ENCODE data around the gene ITGA11.

The ITGA11 gene

DNA sequence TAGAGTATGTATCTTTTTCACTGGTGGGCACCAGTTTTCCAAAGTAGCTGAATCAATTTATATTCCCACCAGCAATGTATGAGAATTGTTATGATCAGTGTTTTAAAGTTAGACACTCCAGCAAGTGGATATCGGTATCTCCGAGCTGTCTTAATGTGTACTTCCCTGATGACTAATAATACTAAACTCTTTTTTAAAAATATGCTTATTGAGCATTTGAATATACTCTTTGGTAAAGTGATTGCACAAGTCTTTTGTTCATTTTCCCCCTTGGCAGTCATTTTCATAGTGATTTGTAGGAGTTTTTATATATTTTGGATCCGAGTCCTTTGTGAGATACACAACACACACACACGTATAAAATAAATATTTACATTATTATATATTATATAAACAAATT, 166.9 kb downstream of the ITGA11 start:
- no peak for DNase-seq (ENCODE audit: low spot score)

DNA sequence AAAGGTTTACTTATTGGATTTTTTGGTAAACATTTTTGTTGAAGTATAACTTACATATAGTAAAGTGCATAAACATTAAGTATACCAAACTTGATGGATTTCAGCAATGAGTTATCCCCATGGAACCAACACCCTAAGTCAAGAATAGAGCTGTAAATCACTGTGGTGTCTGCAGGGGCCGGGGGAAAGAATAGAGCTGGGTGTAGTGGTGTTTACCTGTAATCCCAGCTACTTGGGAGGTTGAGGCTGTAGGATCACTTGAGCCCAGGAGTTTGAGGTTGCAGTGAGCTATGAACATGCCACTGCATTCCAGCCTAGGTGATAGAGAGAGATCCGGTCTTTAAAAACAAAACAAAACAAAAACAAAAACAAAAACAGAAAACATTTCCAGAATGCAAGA, 167.7 kb downstream of the ITGA11 start:
- no peak for DNase-seq (ENCODE audit: low spot score)

DNA sequence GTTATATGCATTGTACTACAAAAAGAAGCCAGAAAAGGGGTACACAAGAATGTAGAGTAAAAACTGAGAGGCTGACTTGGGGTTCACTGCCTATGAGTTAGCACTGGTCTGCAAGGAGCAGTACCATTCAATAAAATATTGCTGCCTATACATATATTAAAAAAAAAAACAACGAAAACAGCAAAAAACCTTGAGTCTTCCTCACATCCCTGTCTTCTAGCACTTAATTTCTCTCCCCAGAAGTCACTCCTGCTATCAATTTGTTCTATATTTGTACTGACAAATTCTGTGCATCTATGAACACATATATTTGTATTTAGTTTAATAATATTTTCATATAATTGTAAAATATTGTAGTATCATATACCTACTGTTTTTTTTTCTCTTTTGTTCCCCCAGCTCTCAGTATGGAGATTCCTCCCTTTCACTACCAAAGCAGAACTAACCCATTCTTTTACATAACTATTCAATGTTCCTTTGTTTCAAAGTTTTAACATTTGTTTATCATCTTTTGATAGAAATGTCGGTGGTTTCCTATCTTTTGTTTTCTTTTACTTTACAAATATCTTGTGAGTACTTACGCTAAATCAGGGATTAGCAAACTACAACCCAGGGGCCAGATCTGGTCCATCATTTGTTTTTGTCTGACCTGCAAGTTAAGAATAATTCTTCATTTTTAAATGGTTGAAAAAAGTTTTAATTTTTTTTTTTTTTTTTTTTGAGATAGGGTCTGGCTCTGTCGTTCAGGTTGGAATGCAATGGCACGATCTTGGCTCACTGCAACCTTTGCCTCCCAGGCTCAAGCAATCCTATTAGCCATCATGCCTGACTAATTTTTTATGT, 169.2 kb downstream of the ITGA11 start:
- no peak for DNase-seq (ENCODE audit: low spot score)

DNA sequence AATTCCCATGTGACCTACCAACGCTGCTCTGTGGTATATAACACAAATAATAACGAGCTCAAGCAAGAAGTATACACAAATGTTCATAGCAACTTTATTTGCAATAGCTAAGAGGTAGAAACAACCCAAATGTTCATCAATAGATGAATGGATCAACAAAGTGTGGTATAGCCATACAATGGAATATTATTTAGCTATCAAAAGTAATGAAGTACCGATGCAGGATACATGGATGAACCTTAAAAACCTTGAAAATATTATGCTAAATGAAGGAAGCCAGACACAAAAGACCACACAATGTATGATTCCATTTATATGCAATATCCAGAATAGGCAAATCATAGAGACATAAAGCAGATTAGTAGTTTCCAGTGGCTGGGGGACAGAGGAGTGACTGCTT, 170.0 kb downstream of the ITGA11 start:
- DNase-seq (ENCODE audit: low spot score): no peak

DNA sequence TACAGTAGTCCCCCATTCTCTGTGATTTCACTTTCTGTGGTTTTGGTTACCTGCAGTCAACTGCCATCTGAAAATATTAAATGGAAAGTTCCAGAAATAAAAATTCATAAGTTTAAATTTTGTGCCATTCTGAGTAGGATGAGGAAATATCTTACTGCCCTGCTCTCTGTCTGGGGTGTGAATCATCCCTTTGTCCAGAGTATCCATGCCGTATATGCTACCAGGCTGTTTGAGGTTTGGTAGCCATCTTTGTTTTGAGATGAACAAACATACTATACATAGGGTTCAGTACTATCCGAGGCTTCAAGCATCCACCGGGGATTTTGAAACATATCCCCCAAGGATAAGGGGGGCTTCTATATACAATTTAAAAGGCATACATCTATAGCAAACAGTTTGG, 170.7 kb downstream of the ITGA11 start:
- DNase-seq (ENCODE audit: low spot score): no peak

DNA sequence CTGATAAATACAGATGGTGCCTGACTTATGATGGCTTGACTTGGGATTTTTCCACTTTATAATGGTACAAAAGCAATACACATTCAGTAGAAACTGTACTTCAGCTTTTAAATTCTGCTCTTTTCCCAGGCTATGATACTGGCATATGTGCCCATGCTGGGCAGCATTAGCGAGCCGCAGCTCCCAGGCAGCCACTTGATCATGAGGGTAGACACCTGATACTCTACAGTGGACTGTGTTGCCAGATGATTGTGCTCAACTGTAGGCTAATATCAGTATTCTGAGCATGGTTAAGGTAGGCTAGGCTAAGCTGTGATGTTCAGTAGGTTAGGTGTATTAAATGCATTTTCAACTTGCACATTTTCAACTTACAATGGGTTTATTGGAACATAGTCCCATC, 172.1 kb downstream of the ITGA11 start:
- no peak for DNase-seq (ENCODE audit: low spot score)

DNA sequence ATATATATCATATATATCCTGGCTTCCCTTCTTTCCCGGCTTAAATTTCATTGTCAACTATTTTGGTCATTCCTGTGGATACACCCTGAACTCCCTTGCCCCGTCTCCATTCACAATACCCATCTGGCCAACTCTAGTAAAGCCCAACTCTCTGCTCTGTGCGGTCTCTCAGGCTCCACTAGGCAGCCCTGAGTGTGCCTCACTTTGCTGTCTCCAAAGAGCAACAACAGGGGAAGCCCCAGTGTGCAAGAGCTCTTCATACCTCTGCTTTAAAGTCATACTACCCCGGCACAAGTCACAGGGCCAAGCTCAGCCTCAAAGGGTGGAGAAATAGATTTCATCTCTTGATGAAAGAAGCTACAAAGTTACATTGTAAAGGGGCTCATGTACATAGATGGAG, 173.3 kb downstream of the ITGA11 start:
- DNase-seq (ENCODE audit: low spot score): no peak

DNA sequence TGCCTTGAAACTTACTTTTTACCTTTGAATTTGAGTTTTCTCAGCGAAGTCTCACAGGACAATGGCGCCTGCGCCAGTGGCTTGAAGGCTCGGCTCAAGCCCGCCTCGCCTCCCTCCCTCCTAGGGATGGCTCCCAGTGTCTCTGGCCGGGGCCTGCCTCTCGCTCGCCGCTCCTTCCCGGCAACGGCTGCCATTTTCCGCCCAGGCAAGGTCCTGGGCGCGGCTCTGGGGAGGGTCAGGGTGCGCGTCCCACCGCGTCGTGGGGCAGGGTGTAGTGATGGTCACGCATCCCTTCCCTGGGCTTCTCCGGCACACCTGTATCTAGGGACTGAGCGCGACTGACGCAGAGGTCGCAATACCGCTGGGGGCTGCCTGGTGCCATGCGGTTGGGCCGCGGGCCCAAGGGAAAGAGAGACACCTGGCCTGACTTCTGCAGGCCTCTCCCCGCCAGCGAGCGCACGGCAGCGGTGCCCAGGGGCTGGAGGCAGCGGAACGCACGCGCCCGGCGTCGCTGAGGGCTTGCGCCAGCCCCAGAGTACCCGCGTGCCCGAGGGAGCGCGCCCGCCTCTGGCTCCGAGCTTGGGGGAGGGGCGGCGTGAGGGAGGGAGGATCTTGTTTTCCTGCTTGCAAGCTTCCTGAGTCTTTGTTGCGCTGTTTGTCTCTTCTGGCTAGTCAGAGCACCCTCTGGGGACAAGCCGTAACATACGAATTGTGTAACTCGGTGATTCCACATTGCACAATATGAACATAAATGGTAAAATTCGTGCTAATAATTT, 175.1 kb downstream of the ITGA11 start:
- no peak for DNase-seq (ENCODE audit: low spot score)

DNA sequence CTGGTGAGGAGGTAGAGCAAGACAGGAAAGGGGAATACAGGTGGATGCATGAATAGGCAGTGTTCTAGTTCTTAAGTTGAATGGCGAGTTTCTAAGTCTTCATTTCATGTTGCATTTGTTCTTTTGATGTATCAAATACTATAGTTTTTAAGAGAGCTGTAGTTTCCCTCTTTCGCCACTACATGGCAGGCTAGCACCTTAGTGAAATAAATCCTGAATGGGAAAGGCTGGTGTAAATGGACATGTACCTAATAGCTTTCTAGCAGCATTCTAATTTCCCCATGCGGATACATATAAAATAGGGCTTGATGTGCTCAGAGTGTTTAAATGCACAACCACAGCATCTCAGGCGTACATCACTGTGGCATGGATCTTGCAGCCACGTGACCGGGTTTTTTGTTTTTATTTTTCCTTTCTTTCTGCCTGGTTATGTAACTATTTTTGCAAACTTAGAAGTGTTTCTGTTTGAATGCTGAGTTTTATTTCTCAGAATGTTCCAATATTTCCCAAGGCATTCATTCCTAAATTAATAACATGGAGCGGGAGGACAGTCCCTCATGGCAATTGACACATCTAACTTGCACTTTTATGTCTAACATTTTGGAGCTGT, 178.9 kb downstream of the ITGA11 start:
- DNase-seq (ENCODE audit: low spot score): peak; percentile 71

DNA sequence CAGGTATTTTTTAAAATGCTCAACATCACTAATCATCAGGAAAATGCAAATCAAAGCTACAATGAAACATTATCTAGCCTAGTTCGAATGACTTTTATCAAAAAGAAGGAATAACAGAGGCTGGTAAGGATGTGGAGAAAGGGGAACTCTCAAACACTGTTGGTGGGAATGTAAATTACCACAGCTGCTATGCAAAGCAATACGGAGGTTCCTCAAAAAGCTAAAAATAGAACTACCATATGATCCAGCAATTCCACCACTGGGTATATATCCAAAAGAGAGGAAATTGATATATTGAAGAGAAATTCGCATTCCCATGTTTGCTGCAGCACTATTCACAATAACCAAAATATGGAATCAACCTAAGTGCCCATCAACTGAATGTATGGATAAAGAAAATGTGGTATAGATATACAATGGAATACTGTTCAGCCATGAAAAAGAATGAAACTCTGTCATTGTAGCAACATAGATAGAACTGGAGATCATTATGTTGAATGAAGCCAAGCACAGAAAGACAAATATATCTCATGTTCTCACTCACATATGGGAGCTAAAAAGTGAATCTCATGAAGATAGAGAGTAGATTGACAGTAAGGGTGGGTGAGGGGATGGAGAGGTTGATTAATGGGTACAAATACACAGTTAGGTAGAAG, 182.8 kb downstream of the ITGA11 start:
- DNase-seq (ENCODE audit: low spot score): no peak
